ENCODE results near the gene PARM1.

DNA sequence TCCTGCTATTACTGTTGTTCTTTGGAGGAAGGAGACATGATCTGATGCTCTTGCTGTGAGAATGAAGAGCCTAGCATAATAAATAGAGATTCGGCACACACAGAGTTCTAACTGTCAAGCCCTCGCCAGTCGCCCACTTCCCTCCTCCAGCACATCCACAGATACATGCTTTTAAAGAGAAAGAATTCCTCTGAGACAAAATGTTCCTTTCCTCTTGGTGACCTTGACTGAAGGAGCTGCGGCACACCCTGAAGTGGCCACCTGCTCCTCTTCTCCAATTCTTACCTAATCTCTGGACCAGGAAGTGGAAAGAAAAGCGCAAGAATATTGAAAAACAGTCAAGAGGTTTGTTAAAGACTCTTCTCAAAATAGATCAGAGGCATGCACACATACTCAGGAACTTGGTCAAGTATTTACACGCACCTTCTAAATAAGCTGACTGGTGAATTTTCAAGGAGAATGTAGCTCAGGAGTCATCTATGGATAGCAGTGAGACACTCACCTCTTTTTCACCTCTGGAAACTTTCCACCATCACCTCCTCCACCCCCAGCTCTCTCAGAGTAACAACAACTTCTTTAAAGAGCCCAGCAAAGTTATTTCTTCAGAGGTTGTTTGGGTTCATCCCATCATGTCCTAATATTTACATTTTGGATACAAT, 95.4 kb downstream of the PARM1 start:
- no peak for TF ChIP-seq EZH2 (IDR thresholded peaks at IDR 0.05; ENCODE audit: insufficient read depth, poor library complexity, severe bottlenecking)
- TF ChIP-seq EZH2phosphoT487 (IDR thresholded peaks at IDR 0.05; ENCODE audit: insufficient read depth, low read depth): no peak
